H1 (cell line): ENCODE data around the gene ANGEL2. TPM values are rescaled to one million over a fixed set of nuclear protein-coding genes. Genes with fewer than 3 reads are reported as not detected.

Experiments used
- CTCF ChIA-PET: fragments of 300-600 bp; sonication (Branson Sonifier 250); formaldehyde crosslinking; loops from one replicate; lab custom pipeline; 2021; ENCODE audit not compliant: partially characterized antibody; lab: Charles Lee
- POLR2A ChIA-PET: fragments of 300-600 bp; sonication (Branson Sonifier 250); formaldehyde crosslinking; loops from one replicate; lab custom pipeline; 2021; ENCODE audit warnings: inconsistent platforms; ENCODE audit not compliant: partially characterized antibody; lab: Charles Lee
- DNase-seq, 2 experiments: peaks; one replicate each; pipeline versions ENCODE4 v3.0.0 to v3.0.0-alpha.2; 2010 to 2022; ENCODE audit warnings: low spot score in 2 of 2, low read depth in 1 of 2, mixed read lengths in 1 of 2
- FAIRE-seq: peaks from 2 replicates; lab custom pipeline; 2011; peaks lifted over from hg19 to GRCh38; lab: Jason Lieb, UNC
- H2AFZ ChIP-seq: 2 replicates; pipeline ENCODE4 v1.8.1; 2012; ENCODE audit warnings: low read length, inconsistent platforms
- H2AK5ac ChIP-seq: 2 replicates; pipeline ENCODE4 v1.6.1; 2013; ENCODE audit warnings: low read depth, low read length
- H2BK120ac ChIP-seq: replicated peaks from 2 replicates; pipeline ENCODE3; 2013; ENCODE audit warnings: low read depth, low read length, inconsistent platforms
- H2BK12ac ChIP-seq: 2 replicates; pipeline ENCODE4 v1.6.1; 2013; ENCODE audit warnings: low read depth, low read length
- H2BK15ac ChIP-seq: 2 replicates; pipeline ENCODE4 v1.6.1; 2013; ENCODE audit warnings: low read length
- H2BK20ac ChIP-seq: 2 replicates; pipeline ENCODE4 v1.6.1; 2013; ENCODE audit warnings: low read length
- H2BK5ac ChIP-seq: 2 replicates; pipeline ENCODE4 v1.6.1; 2013; ENCODE audit warnings: low read depth, low read length
- H3K14ac ChIP-seq: 2 replicates; pipeline ENCODE4 v1.6.1; 2013; ENCODE audit warnings: inconsistent platforms; ENCODE audit not compliant: insufficient read length
- H3K18ac ChIP-seq: 2 replicates; pipeline ENCODE4 v1.6.1; 2013; ENCODE audit warnings: low read length; ENCODE audit errors: extremely low read depth
- H3K23ac ChIP-seq: 2 replicates; pipeline ENCODE4 v1.6.1; 2013; ENCODE audit warnings: inconsistent platforms; ENCODE audit not compliant: insufficient read length
- H3K23me2 ChIP-seq: 2 replicates; pipeline ENCODE4 v1.6.1; 2013; ENCODE audit warnings: low read depth, low read length
- H3K27ac ChIP-seq: 2 replicates; pipeline ENCODE4 v1.6.1; 2011; ENCODE audit warnings: low read depth, low read length, inconsistent platforms
- H3K27me3 ChIP-seq, 4 experiments: replicated peaks in 1 of 4; 1 replicate in 1 of 4; 2 replicates in 3 of 4; pipeline versions ENCODE4 v1.6.1 to v1.8.1; 2011 to 2013; ENCODE audit warnings: low read length in 3 of 4, mild to moderate bottlenecking in 3 of 4, inconsistent platforms in 2 of 4, mixed read lengths in 2 of 4, moderate library complexity in 1 of 4; ENCODE audit not compliant: control insufficient read depth in 3 of 4, insufficient read depth in 3 of 4; ENCODE audit errors: extremely low read depth in 1 of 4
- H3K36me3 ChIP-seq, 4 experiments: 2 replicates each; pipeline versions ENCODE4 v1.6.1 to v1.8.1; 2011 to 2013; ENCODE audit warnings: mild to moderate bottlenecking in 4 of 4, low read length in 3 of 4, moderate library complexity in 2 of 4, control low read depth in 1 of 4, inconsistent platforms in 1 of 4; ENCODE audit not compliant: insufficient read depth in 4 of 4, control insufficient read depth in 2 of 4
- H3K4ac ChIP-seq: replicated peaks from 2 replicates; pipeline ENCODE3; 2013; ENCODE audit warnings: low read length, low read depth, mixed read lengths, inconsistent platforms; ENCODE audit not compliant: insufficient read length
- H3K4me1 ChIP-seq, 4 experiments: replicated peaks in 1 of 4; 1 replicate in 1 of 4; 2 replicates in 3 of 4; pipeline versions ENCODE4 v1.6.1 to v1.8.1; 2011 to 2013; ENCODE audit warnings: low read length in 3 of 4, inconsistent platforms in 2 of 4, mixed read lengths in 1 of 4; ENCODE audit not compliant: insufficient read depth in 4 of 4, control insufficient read depth in 3 of 4
- H3K4me2 ChIP-seq, 2 experiments: 2 replicates each; pipeline versions ENCODE4 v1.6.1 to v1.8.1; 2011 to 2013; ENCODE audit warnings: low read depth in 2 of 2, low read length in 2 of 2, control low read depth in 1 of 2, inconsistent platforms in 1 of 2, mild to moderate bottlenecking in 1 of 2; ENCODE audit not compliant: insufficient read depth in 1 of 2
- H3K4me3 ChIP-seq, 4 experiments: fragments of 200-600, 300-600 bp in 1 of 4; sonication (generic), shearing (Covaris generic), sonication (Bioruptor Twin) in 1 of 4; 2 replicates each; pipeline versions ENCODE4 v1.5.1 to v1.8.1; 2011 to 2016; ENCODE audit warnings: low read length in 4 of 4, low read depth in 3 of 4, control low read depth in 2 of 4, inconsistent platforms in 2 of 4, mild to moderate bottlenecking in 2 of 4, mixed read lengths in 1 of 4, moderate library complexity in 1 of 4; ENCODE audit not compliant: insufficient read depth in 2 of 4; ENCODE audit errors: extremely low read depth in 1 of 4
- H3K56ac ChIP-seq: replicated peaks from 2 replicates; pipeline ENCODE3; 2013; ENCODE audit warnings: low read depth, mild to moderate bottlenecking, mixed read lengths, low read length, inconsistent platforms; ENCODE audit not compliant: insufficient read length
- H3K79me1 ChIP-seq: 2 replicates; pipeline ENCODE4 v1.6.1; 2013; ENCODE audit warnings: low read depth, low read length, control low read depth
- H3K79me2 ChIP-seq, 2 experiments: 2 replicates each; pipeline versions ENCODE4 v1.6.1 to v1.8.1; 2012 to 2013; ENCODE audit warnings: low read length in 2 of 2, mild to moderate bottlenecking in 2 of 2, inconsistent platforms in 1 of 2; ENCODE audit not compliant: insufficient read depth in 2 of 2, control insufficient read depth in 1 of 2
- H3K9ac ChIP-seq, 4 experiments: replicated peaks in 1 of 4; 1 replicate in 1 of 4; 2 replicates in 3 of 4; pipeline versions ENCODE4 v1.6.1 to v1.8.1; 2011 to 2013; ENCODE audit warnings: low read depth in 3 of 4, low read length in 3 of 4, control low read depth in 2 of 4, mild to moderate bottlenecking in 2 of 4, moderate library complexity in 2 of 4, inconsistent platforms in 1 of 4; ENCODE audit errors: extremely low read depth in 1 of 4
- H3K9me3 ChIP-seq, 2 experiments: 2 replicates each; pipeline versions ENCODE4 v1.6.1 to v1.8.1; 2012 to 2013; ENCODE audit warnings: mild to moderate bottlenecking in 2 of 2, moderate library complexity in 2 of 2, control low read depth in 1 of 2, inconsistent platforms in 1 of 2, low read depth in 1 of 2, low read length in 1 of 2, mixed read lengths in 1 of 2; ENCODE audit not compliant: insufficient read depth in 2 of 2
- H4K20me1 ChIP-seq, 2 experiments: replicated peaks in 1 of 2; 2 replicates each; pipeline versions ENCODE3 to v1.8.1; 2011 to 2013; ENCODE audit warnings: inconsistent platforms in 2 of 2, low read length in 2 of 2, mild to moderate bottlenecking in 1 of 2; ENCODE audit not compliant: insufficient read depth in 2 of 2, control insufficient read depth in 1 of 2
- H4K5ac ChIP-seq: 2 replicates; pipeline ENCODE4 v1.6.1; 2013; ENCODE audit warnings: low read length, low read depth, mixed read lengths, inconsistent platforms; ENCODE audit not compliant: insufficient read length
- H4K8ac ChIP-seq: 2 replicates; pipeline ENCODE4 v1.8.0; 2013; ENCODE audit warnings: mild to moderate bottlenecking, moderate library complexity, low read length, inconsistent platforms; ENCODE audit not compliant: insufficient read depth; ENCODE audit errors: extremely low read depth
- H4K91ac ChIP-seq: replicated peaks from 2 replicates; pipeline ENCODE3; 2013; ENCODE audit warnings: low read length, mixed read lengths, inconsistent platforms; ENCODE audit not compliant: insufficient read length
- ASH2L ChIP-seq: fragments of 200-600, 300-600 bp; sonication (generic); IDR thresholded peaks from one replicate; pipeline ENCODE4 v1.7.1; 2017; ENCODE audit warnings: low read length
- KDM1A ChIP-seq: fragments of 200-600, 300-600 bp; sonication (generic); IDR thresholded peaks from 2 replicates; pipeline ENCODE4 v1.7.1; 2016; ENCODE audit warnings: mild to moderate bottlenecking, low read length, borderline replicate concordance
- NANOG ChIP-seq: IDR thresholded peaks from 2 replicates; pipeline ENCODE4 v1.6.1; 2011; ENCODE audit warnings: low read length, low read depth, mild to moderate bottlenecking, inconsistent platforms; ENCODE audit not compliant: insufficient read depth, poor library complexity, severe bottlenecking
- POLR2A ChIP-seq, 2 experiments: IDR thresholded peaks; 1 replicate in 1 of 2; 2 replicates in 1 of 2; pipeline ENCODE4 v1.6.1; 2011; ENCODE audit warnings: low read depth in 2 of 2, low read length in 2 of 2, mild to moderate bottlenecking in 2 of 2; ENCODE audit errors: control extremely low read depth in 1 of 2
- POLR2AphosphoS5 ChIP-seq: IDR thresholded peaks from 2 replicates; pipeline ENCODE4 v1.6.1; 2011; ENCODE audit warnings: low read depth, low read length
- SRF ChIP-seq: IDR thresholded peaks from 2 replicates; pipeline ENCODE4 v1.6.1; 2011; ENCODE audit warnings: mild to moderate bottlenecking, low read depth, low read length, moderate library complexity
- WGBS, 2 experiments: shearing (Covaris generic) in 1 of 2; methylation state at CpG; one replicate each; pipeline versions ENCODE4 v1.1.6 to v1.1.7; 2013 to 2015; ENCODE audit warnings: low lambda C conversion rate in 2 of 2, mixed read lengths in 2 of 2, inconsistent platforms in 1 of 2, low coverage in 1 of 2, missing lambda C conversion rate in 1 of 2; ENCODE audit not compliant: insufficient replicate concordance in 2 of 2, insufficient coverage in 1 of 2, insufficient read length in 1 of 2; ENCODE audit errors: extremely low coverage in 1 of 2, missing lambda C conversion rate in 1 of 2; 5-methylcytosine and 5-hydroxymethylcytosine counted together
- polyA plus RNA-seq, 7 experiments: library from polyadenylated mRNA; depleted of rRNA in 3 of 7; stranded (reverse) in 5 of 7; unstranded in 2 of 7; fragments of >200 nt in 5 of 7; fragments of 200-250 nt in 2 of 7; gene quantifications; 1 replicate in 5 of 7; 2 replicates in 1 of 7; 4 replicates in 1 of 7; pipeline versions ENCODE4 v1.2.1 to v1.2.3, GENCODE V29; 2011 to 2013; ENCODE audit warnings: missing spikeins in 2 of 7, mixed read lengths in 2 of 7
- total RNA-seq: library from RNA; stranded (reverse); fragmentation: NEBNext Ultra II Directional; extraction: Animal tissue kit (Norgen Biotek cat#: 25700); gene quantifications from 2 replicates; pipeline ENCODE4 v1.2.1, GENCODE V29; 2021

The ANGEL2 gene
- total and polyA plus RNA-seq, 2 of the 8 experiments (the other 6 are each of a cell fraction or from before 2014, with no cell fraction given) = 18.1 to 39.9 TPM

DNA sequence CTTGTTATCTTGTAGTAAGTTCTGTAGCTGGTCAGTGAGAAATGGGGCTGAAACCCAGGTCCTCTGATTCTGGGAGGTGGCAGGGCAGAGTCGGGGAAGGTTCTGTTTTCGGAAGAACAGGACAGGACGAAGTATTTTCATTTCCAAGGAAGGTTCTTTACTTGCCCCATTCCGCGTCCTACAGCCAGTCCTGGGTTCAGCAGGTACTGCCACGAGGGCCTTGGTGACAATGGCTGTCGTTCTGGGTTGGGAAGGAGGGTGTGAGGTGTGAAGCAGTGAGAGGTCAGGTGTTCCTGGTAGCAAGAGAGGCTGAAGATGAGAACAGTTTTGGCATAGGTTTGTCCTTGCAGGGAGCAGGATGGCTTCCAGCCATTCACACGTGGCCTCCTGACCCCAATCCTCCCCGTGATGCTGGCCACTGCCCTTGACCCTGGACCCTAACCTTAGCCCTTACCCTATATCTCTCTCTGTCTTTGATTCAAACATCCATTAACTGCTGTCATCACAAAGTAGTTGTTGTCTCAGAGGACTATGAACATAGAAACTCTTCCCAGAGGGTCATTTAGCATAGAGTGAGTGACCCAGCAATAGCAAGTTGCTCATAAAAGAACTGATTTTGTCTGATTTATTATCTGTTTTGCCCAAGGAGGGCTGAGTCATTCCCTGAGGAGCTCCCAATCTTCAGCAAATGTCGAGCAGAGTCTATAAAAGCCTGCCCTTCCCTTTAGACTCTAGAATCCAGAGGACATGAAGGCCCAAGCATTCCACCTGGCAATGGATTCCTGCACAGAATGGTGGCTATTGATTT lies 40.4 kb downstream of the ANGEL2 start:
- no peak overlapping the region for H2AFZ ChIP-seq

More for the DNA sequence above, 40.4 kb downstream of the ANGEL2 start:
- H2BK12ac ChIP-seq = no peak overlapping the region
- H3K79me2 ChIP-seq = no peaks in the 10 kb centered on the region; a peak in 1 of 4 replicates
- H3K79me1 ChIP-seq = peaks cover 3% of the 10 kb centered on the region; the same call in 1 of the 2 replicates
- no peak overlapping the region for H3K4me3 ChIP-seq
- no peak overlapping the region for H2BK20ac ChIP-seq
- no peak overlapping the region for H2BK15ac ChIP-seq
- FAIRE-seq = no peak
- no peaks in the 10 kb centered on the region for H3K27me3 ChIP-seq
- no peaks in the 10 kb centered on the region for H3K23me2 ChIP-seq
- ChIA-PET CTCF (interaction anchor here (1.0 to 1.9 kb wide), 4 partner anchors 10 to 20 kb away, joined by 4 to 9 read pairs (median 4); no protein-coding TSS in a partner anchor), POLR2A (interaction anchor here (0.9 to 12.9 kb wide), 3 partner anchors 12 to 24 kb away, joined by 4 to 240 read pairs (median 76); partner anchors contain the start of gene VASH2)
- peak overlapping the region; percentile 13; the same call in 1 of the 2 replicates for H3K18ac ChIP-seq
- 0 out of 2 replicates have a peak overlapping the region, but pooled peaks have one; percentile 37 for H2BK5ac ChIP-seq
- H3K36me3 ChIP-seq = peaks cover 57 to 100% (median 85%) of the 10 kb centered on the region in 4 experiments
- no peak for DNase-seq
- TF ChIP-seq POLR2A (IDR thresholded peaks at IDR 0.05; ENCODE audit: control extremely low read depth in 1 of 2, low read depth in 2 of 2, low read length in 2 of 2) (0 out of 3 replicates have a peak, but pooled peaks of 1 of the 2 experiments have one; percentile 2), POLR2AphosphoS5 (peak; percentile 67), SRF (no peak), NANOG (no peak), ASH2L (no peak), KDM1A (no peak)
- no peak overlapping the region; a peak in 1 of 7 replicates for H3K9ac ChIP-seq
- H3K9me3 ChIP-seq = no peaks in the 10 kb centered on the region
- no peak overlapping the region for H4K91ac ChIP-seq
- no peak overlapping the region for H4K5ac ChIP-seq
- H4K20me1 ChIP-seq = peaks cover 2 to 12% of the 10 kb centered on the region in 2 experiments
- no peak overlapping the region for H3K4me2 ChIP-seq
- no peak overlapping the region for H3K14ac ChIP-seq
- 95% methylated on average over 10 of the region's 10 CpGs; no CpG with 5 or more reads in 1 of the 2 experiments for WGBS, 2 experiments
- no peak overlapping the region for H3K27ac ChIP-seq
- H4K8ac ChIP-seq = no peak overlapping the region
- H3K4ac ChIP-seq = no peak overlapping the region
- H2AK5ac ChIP-seq = no peak overlapping the region
- H3K4me1 ChIP-seq = peaks cover 0 to 8% (median 4%) of the 10 kb centered on the region in 4 experiments; a peak in 6 of 7 replicates
- no peak overlapping the region for H3K56ac ChIP-seq
- H3K23ac ChIP-seq = no peak overlapping the region
- H2BK120ac ChIP-seq = no peak overlapping the region
